Stimulated activated naive B cell treated with anti-CD40 and anti-IgM and Interleukin-4, amounts not matched to agents 10 μg/mL and 1 μg/mL and 100 μg/mL, for 72 hours (primary cell): ENCODE results near the gene HOXB4.
A peak's percentile ranks its signal among the peaks of the same experiment; 100 is the strongest.

Source experiments
- ATAC-seq, 2 donors: fragments of 150-1000 bp; cut with Tn5 transposase; replicated peaks; 2 replicates each; pipeline ENCODE4 v1.10.0; 2021; ENCODE audit warnings: moderate library complexity in 1 of 2
- DNase-seq: peaks from one replicate; pipeline ENCODE4 v3.0.0; 2021
- H3K27ac Mint-ChIP-seq: one replicate; pipeline ENCODE4 v1.8.0; 2022; ENCODE audit warnings: mild to moderate bottlenecking, mixed read lengths
- H3K27me3 Mint-ChIP-seq, 2 donors: one replicate each; pipeline ENCODE4 v1.8.0; 2022; ENCODE audit warnings: mixed read lengths in 2 of 2
- H3K36me3 Mint-ChIP-seq, 2 donors: one replicate each; pipeline ENCODE4 v1.8.0; 2022; ENCODE audit warnings: mixed read lengths in 2 of 2, mild to moderate bottlenecking in 1 of 2
- H3K4me1 Mint-ChIP-seq, 2 donors: one replicate each; pipeline ENCODE4 v1.8.0; 2022; ENCODE audit warnings: mixed read lengths in 2 of 2, mild to moderate bottlenecking in 1 of 2
- H3K4me3 Mint-ChIP-seq, 2 donors: one replicate each; pipeline ENCODE4 v1.8.0; 2022; ENCODE audit warnings: mild to moderate bottlenecking in 2 of 2, mixed read lengths in 2 of 2, moderate library complexity in 1 of 2
- H3K9me3 Mint-ChIP-seq, 2 donors: one replicate each; pipeline ENCODE4 v1.8.0; 2022; ENCODE audit warnings: mixed read lengths in 2 of 2, mild to moderate bottlenecking in 1 of 2

HOXB4 gene

DNA sequence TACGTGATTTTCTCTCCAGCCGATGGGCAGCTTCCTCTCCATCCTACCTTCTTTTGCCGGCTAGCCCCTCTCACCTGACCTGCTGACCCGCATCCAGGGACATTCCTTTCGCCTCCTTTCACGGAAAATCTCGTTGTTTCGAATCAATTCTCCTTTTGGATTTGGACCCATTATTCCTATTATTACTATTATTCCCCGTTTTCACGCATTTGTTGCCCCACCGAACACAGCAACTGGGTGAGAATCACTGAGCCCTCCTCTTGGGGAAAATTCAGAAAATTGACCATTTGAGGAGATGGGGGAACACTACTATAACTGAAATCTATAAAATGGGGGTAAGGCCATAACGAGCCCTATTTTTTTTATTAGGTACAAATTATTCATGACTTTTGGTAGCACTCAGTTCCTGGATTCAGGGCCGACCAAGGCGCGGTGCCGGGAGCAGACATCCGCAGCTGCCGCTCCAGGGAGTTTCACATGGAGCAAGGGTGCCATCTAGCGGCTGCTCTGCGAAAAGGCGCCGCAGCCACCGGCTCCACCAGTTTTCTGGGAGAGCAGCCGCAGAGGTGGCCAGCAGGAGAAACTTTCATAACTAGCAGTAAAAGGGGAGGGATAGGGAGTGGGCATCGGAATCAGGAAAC is 40.2 kb upstream of the HOXB4 start:
- ATAC-seq (peak; percentile 55 to 63), DNase-seq (peak; percentile 70)
- H3K4me1 Mint-ChIP-seq: peaks cover 21 to 49% of the 10 kb centered on the region in 2 donors
- H3K4me3 Mint-ChIP-seq: peak overlapping the region; percentile 12 to 44
- H3K36me3 Mint-ChIP-seq: peaks cover 0 to 7% of the 10 kb centered on the region in 2 donors
- H3K27ac Mint-ChIP-seq: peak overlapping the region; percentile 73
- peaks cover 85 to 97% of the 10 kb centered on the region in 2 donors for H3K27me3 Mint-ChIP-seq
- no peaks in the 10 kb centered on the region for H3K9me3 Mint-ChIP-seq

DNA sequence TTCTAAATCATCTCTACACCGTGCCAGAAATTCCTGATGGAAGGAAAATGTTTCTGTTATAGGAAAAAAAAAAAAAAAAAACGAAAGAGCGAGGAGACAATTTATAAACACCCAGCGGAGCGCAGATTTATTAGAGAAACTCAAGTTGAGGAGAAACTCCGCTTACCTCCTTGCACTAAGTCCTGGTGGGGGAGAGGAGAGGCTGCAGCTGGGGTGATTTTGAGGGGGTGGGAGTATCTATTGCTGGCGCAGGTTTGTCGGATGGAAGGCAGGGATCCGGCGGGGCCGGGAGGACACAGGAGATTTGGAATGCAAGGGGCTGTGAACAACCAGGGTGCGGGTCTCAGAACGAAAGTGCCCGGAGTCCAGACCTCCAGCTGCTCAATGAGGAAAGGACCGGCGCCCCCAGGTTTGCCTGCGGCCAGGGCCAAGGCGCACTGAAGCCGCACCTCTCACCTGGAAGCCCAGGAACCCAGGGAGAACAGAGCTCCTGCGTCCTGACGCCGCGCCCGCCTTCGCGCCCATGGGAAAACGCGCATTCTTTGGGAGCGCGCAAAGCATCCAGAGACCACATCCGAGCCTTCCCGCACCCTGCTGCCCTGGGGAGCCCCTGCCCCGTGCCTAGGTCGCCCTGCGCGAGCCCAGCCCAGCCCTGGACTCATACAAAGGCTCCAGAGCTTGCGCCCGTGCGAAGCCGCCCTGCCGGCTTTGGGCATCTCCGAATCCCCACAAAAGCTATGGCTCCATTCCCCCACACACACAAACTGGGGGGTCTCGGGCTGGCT is 39.5 kb upstream of the HOXB4 start:
- Mint-ChIP-seq H3K4me3 (no peak overlapping the region), H3K4me1 (peaks cover 25 to 56% of the 10 kb centered on the region in 2 donors), H3K36me3 (peaks cover 0 to 7% of the 10 kb centered on the region in 2 donors), H3K27me3 (peaks cover 84 to 97% of the 10 kb centered on the region in 2 donors), H3K27ac (peak overlapping the region; percentile 73), H3K9me3 (no peaks in the 10 kb centered on the region)
- DNase-seq (no peak), ATAC-seq (no peak)

DNA sequence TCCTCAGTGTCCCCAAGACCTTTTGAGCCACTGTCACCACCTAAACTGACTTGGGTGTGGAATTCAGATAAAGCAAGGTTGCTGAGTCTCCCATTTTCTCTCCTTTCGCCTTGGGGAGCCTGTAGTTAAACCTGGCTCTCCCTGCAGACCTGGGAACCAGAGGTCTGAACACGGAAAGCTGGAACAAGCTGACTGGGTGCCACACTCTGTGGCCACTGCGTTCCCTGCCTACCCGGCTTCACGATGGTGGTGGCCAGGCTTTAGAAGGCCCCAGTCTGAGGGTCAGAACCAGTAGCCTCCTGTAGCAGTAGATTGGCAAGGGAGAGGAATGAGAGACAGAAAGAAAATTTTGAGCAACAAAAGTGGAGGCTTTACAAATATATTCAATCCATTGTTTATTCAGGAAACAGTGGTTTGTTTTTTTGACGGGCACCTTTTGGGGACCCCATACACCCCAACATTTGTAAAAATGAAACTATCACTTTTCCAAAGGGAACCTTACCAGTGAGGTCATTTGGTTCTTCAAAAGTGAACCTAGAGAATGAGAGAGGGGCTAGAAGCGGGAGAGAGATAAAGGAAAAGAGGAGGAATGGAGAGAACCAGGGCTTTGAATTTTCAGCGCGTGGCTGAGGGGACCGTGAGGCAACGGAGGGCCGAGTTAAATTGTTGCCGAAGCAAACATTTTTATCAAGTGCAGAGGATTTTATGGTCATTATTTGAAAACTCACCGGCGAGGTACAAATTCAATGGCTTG is 38.7 kb upstream of the HOXB4 start:
- Mint-ChIP-seq H3K27me3 (peaks cover 81 to 96% of the 10 kb centered on the region in 2 donors), H3K4me1 (peaks cover 29 to 64% of the 10 kb centered on the region in 2 donors), H3K9me3 (no peaks in the 10 kb centered on the region), H3K4me3 (peak overlapping the region in 1 of 2 donors; percentile 26), H3K36me3 (peaks cover 0 to 7% of the 10 kb centered on the region in 2 donors), H3K27ac (no peak overlapping the region)
- DNase-seq (no peak), ATAC-seq (no peak)

DNA sequence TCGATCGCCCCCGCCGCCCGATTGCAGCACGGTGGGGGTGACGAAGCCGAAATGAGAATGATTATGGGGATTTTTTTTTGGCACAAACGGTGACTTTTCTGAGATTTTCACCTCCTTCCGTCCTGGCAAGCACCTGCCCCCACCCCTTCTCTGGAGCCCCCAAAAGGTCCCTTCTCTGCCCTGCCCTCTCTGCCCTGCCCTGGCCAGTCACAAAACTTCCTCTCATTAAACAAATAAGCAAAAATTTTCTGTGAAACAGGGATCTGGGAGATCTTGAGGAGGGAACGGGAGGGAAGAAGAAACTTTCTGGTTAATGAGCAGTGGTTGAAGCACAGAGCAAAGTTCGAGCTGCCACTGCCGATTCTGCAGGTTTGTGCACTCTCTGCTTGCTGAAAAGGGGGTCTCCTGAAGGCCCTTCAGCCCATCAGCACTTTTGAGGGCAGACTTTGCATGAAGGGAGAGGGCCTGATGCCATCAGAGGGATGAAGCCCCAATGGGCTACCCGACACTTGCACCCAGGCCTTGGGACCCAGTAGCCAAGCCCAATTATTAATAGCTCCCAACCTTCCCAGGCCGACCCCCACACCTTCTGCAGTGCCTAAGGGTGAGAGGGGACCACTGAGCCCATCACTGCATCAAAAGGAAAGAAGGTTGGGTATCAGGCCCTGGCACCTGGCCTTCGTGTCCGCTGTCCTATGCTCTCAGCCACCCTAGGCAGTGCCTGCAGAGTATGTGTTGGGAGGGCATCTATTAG is 38.0 kb upstream of the HOXB4 start:
- peaks cover 0 to 7% of the 10 kb centered on the region in 2 donors for H3K36me3 Mint-ChIP-seq
- H3K27me3 Mint-ChIP-seq: peaks cover 81 to 96% of the 10 kb centered on the region in 2 donors
- no peak for DNase-seq
- peaks cover 34 to 71% of the 10 kb centered on the region in 2 donors for H3K4me1 Mint-ChIP-seq
- peak overlapping the region in 1 of 2 donors; percentile 29 for H3K4me3 Mint-ChIP-seq
- H3K9me3 Mint-ChIP-seq: no peaks in the 10 kb centered on the region
- peak overlapping the region; percentile 81 for H3K27ac Mint-ChIP-seq
- no peak for ATAC-seq

DNA sequence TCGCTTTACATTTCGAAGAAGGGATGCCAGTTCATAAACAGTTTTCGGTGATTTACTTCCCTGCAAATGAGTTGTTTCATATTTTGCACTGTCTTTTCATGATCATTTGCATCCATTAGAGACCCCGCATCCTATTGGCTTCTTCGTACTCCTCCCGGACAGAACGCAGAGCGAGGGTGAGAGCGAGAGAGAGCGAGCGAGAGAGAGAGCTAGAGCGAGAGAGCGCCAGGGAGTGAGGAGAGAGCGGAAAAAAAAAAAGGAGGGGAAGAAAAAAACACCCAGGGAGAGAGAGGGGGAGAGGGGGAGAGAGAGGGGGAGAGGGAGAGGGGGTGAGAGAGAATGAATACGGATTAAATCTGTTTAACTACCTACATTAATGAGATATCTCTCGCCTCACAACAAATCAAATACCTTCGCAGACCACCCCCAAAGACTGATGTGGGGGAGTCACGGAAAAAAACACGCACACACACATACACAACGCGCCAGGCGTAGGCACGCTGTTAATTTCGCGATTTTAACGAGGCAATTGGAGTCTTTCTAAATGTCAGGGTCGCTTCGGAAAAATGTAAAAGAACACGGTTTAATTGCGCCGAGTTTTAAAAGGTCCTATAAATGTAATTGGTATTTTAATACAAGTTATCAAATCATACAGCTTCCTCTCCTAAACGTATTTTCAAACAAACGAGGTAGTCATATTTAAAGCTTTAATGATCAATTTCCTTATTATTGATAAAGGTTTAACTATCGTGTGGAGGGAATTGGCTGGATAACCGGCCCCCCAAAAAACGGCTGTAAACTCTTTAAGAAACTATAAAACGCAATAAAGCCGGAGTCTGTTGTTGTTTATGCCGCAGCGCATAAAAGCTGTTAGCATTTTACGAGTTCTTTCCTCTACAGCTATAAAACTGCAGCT is 37.2 kb upstream of the HOXB4 start, which contains the start of gene HOXB8:
Gene HOXB8 (minus strand): TSS at position 246 of the 916 bp plus-strand sequence. CDS start 588 bp downstream, outside the sequence.
- Mint-ChIP-seq H3K4me3 (peak within 1 kb of the TSS; percentile 76 to 78), H3K36me3 (peaks cover 2 to 7% of the 10 kb centered on the region in 2 donors), H3K4me1 (peaks cover 36 to 79% of the 10 kb centered on the region in 2 donors), H3K9me3 (no peaks in the 10 kb centered on the region), H3K27ac (peak within 1 kb of the TSS; percentile 92), H3K27me3 (peaks cover 77 to 96% of the 10 kb centered on the region in 2 donors)
- DNase-seq: no peak
- ATAC-seq: no peak

DNA sequence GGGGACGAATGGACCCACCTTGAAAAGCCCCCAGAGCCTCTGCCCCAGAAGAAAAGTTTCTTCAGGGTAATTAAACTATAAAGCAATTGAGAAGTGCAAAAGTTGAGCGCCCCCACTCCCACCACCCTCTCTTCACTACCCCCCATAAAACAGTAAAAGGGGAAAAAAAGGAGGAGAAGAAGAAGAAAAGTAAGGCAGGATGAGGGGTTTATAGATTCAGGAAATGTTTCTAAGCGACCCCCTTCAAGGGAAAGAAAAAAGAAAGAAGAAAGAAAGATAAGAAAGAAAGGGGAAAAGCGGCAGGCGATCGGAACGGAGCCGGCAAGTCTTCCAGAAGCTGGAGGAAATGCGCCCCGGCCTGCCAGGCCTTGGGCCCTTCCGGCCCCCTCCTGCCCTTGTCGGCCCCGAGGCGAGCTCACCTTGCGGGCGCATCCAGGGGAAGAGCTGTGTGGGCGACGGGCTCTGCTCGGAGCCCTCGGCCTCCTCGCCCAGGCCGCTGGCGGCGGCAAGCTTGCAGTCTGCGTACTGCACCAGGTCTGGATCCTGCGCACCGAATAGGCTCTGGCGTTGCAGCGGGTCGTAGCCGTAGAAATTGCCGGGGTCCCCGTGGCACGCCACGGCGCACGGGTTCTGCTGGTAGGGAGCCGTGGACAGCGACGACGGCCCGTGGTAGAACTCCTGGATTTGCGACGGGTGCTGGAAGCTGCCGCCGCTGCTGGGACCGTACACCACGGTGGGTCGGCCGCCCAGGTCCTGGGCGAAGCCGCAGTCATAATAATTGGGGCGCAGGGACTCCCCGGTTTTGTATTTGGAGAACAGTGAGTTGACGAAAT is 35.9 kb upstream of the HOXB4 start:
- H3K27me3 Mint-ChIP-seq: peaks cover 72 to 96% of the 10 kb centered on the region in 2 donors
- DNase-seq (no peak), ATAC-seq (no peak)
- peaks cover 34 to 71% of the 10 kb centered on the region in 2 donors for H3K4me1 Mint-ChIP-seq
- H3K27ac Mint-ChIP-seq: peak overlapping the region; percentile 93
- peaks cover 2 to 7% of the 10 kb centered on the region in 2 donors for H3K36me3 Mint-ChIP-seq
- peak overlapping the region; percentile 76 to 78 for H3K4me3 Mint-ChIP-seq
- no peaks in the 10 kb centered on the region for H3K9me3 Mint-ChIP-seq

DNA sequence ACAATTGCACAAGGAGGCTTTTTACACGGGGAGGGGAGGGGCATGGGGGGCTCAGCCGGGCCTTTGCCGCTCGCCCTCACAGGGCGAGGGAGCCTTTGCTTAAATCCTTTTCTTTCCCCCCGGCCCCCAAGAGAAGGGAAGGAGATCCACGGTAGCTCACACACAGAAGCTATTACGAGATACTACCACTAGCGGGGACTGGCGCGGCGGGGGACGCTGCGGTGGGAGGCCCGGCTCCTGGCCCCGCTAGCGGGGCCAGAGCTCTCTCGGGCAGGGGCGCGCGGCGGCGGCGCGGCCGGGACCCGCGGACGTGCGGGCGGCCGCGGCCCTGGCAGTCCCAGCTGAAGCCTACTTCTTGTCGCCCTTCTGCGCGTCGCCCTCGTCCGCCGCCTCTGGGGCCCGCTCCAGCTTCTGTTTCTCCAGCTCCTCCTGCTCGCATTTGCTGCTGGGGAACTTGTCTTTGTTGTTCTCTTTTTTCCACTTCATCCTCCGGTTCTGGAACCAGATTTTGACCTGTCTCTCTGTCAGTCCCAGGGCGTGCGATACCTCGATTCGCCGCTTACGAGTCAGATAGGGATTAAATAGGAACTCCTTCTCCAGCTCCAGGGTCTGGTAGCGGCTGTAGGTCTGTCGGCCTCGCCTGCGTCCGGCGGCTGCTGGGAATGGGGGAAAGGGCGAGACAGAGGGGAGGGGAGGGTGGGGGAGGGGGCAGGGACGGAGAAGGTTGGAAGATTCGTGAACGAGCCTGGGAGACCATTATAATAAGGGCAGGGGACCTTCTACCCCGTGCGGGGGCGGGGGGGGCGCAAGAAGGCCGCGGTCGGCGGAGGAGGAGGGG is 34.9 kb upstream of the HOXB4 start:
- Mint-ChIP-seq H3K27ac (peak overlapping the region; percentile 81), H3K9me3 (no peaks in the 10 kb centered on the region), H3K4me3 (peak overlapping the region; percentile 84 to 93), H3K27me3 (peaks cover 73 to 96% of the 10 kb centered on the region in 2 donors), H3K4me1 (peaks cover 30 to 61% of the 10 kb centered on the region in 2 donors), H3K36me3 (peaks cover 2 to 7% of the 10 kb centered on the region in 2 donors)
- ATAC-seq (peak; percentile 43 to 59), DNase-seq (peak; percentile 25)

DNA sequence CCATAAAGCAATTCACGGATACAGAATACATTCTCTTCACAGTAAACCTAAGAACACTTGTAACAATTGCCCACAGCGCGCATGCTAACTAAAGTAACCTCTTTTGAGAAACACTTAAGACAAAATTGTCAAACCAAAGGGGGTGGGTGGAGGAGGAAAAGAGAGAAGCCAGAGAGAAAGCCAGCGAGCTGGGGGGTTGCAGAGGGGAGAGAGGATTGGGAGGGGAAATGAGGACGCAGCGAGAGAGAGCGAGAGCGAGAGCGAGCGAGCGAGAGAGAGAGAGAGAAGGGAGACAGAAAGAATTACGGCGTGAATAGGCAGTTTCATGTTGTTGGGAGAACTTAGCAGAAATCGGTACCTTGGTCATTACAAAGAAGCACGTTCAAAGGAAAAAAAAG is 34.3 kb upstream of the HOXB4 start:
- Mint-ChIP-seq H3K9me3 (no peaks in the 10 kb centered on the region), H3K27me3 (peaks cover 73 to 96% of the 10 kb centered on the region in 2 donors), H3K27ac (peak overlapping the region; percentile 65), H3K4me1 (peaks cover 30 to 57% of the 10 kb centered on the region in 2 donors), H3K4me3 (peak overlapping the region; percentile 84 to 93), H3K36me3 (peaks cover 2 to 7% of the 10 kb centered on the region in 2 donors)
- DNase-seq: no peak
- peak in 1 of 2 donors; percentile 3 for ATAC-seq

DNA sequence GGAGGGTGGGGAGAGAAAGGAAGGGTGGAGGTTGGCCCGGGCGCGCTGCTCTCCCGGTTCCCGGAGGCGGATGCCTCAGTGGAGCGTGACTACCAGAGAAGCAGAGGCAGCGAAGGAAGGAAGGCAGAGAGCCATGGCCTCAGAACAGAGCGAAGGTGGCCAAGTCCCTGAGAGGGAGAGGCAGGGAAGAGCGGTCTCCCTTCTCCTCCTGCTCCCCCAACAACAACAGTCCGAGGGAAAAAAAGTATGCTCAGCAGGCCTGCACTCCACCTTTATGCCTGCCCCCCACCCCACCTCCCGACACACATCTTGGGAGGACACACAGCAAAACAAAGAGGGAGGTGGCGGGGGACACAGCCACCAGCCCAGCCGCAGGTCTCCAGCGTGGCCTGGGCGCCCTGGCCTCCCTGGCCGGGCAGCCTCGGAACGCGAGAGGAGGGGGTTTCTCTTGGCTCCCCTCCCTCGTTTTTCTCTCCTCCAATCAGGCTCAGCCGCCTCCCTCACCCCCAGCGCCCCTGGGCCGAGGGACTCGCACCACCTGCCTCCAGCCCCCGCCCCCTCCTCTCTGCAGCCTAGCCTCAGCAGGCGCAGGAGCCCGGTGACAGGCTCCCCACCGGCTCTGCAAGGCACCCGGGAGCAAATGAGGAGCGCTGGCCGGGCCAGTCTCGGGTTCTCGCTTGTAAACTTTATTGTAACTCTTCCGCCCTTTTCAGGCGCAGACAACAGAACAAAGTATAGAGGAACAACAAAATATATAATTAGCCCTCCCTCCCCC is 33.7 kb upstream of the HOXB4 start:
- H3K27ac Mint-ChIP-seq: peak overlapping the region; percentile 9
- H3K36me3 Mint-ChIP-seq: peaks cover 2 to 7% of the 10 kb centered on the region in 2 donors
- ATAC-seq: no peak
- H3K4me1 Mint-ChIP-seq: peaks cover 30 to 51% of the 10 kb centered on the region in 2 donors
- no peak for DNase-seq
- H3K9me3 Mint-ChIP-seq: no peaks in the 10 kb centered on the region
- H3K27me3 Mint-ChIP-seq: peaks cover 70 to 94% of the 10 kb centered on the region in 2 donors
- H3K4me3 Mint-ChIP-seq: peak overlapping the region; percentile 93 to 97

DNA sequence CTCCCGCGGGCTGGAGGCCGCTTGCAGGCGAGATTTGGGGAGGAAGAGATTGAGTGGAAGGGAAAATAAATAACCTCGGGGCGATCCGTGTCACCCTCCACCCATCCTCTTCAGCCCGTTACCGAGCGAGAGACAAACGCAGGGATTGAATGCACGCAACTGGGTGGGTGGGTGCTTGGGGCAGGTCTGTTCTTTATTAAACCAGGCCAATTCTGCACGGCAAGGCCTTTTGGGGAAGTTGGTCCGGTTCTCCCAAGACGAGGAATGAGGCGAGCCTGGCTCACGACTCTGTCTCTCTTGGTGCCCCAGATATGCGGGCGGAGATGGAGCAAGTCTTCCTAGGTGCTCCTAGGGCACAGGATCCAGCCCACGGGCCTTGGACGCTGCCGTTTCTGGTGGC is 33.1 kb upstream of the HOXB4 start:
- Mint-ChIP-seq H3K9me3 (no peaks in the 10 kb centered on the region), H3K4me1 (peaks cover 30 to 49% of the 10 kb centered on the region in 2 donors), H3K4me3 (peak overlapping the region; percentile 93 to 97), H3K27me3 (peaks cover 71 to 94% of the 10 kb centered on the region in 2 donors), H3K27ac (peak overlapping the region; percentile 90), H3K36me3 (peaks cover 2 to 7% of the 10 kb centered on the region in 2 donors)
- ATAC-seq (peak; percentile 12 to 34), DNase-seq (no peak)
